ENCODE measurements around the gene CACUL1.

Gene CACUL1

DNA sequence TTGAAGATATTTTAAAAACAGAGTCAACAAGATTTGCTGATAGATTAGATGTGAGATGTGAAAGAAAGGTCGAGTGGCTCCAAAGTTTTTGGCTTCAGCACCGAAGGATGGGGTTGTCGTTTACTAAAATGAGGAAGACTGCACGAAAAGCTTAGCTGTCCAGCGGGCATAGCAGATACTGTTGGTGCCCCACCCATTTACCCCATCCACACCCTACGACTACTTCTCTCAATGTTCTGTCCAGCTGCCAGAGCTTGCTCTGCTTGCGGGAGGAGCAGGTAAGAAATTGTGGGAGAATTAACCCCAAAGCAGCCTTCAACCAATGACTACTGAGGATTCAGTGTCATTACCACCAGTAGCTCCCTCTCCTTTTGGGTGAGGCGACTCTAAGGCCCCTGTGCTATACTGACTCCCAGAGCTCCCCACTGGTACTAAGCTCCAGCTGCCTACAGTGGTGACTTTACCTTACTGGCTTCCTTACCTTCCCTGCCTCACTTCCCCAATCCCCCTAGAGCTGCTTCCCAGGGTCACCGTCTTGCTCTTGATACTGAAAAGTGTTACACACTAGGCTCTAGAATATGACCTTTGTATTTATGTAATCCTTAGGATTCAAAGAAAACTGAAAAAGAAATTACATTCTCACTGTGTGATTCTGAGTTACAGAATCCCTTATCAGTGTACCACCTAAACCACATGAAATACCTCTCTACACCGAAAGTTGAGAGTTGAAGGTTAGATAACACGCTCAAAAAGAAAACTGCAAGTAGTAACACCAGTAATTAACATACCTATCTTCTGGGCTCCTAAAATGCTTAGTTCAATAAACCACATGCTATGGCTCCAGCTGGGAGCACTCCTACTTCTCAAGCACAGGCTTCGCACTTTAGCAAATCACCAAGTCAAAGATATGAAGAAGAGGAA is 22.3 kb downstream of the CACUL1 start:
- peak in 1 of 2 donors; percentile 44 for DNase-seq

DNA sequence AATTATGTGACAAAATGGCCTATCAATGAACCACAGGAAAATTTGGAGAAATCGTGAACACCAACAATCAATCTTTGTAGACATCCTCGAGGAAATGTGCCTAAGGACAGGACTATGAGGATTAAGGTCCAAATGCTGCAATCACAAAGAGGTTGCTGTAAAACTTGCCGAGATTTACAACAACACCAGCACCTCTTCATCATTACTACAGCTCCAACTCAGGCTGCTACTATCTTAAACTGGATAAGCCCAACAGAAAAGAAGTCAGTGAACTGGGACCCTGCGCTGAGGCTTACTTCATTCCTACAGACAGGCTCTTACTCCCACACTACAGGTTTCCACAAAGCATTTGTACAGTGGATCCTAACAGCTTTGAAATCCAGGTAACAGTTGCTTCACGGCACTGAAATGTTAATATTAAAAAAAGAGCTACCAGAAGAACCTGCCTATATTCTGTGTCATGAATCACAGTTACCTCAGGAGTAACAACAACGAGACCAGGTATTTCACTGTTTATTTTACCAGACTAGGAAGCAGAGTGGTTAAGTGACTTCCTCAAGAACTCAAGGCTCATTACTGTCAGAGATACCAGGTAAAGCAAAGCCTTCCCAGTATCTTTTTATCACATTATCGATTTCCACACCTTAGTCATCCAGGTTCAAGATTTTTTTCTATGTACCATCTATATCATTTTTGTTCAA is 23.9 kb downstream of the CACUL1 start:
- DNase-seq: no peak

DNA sequence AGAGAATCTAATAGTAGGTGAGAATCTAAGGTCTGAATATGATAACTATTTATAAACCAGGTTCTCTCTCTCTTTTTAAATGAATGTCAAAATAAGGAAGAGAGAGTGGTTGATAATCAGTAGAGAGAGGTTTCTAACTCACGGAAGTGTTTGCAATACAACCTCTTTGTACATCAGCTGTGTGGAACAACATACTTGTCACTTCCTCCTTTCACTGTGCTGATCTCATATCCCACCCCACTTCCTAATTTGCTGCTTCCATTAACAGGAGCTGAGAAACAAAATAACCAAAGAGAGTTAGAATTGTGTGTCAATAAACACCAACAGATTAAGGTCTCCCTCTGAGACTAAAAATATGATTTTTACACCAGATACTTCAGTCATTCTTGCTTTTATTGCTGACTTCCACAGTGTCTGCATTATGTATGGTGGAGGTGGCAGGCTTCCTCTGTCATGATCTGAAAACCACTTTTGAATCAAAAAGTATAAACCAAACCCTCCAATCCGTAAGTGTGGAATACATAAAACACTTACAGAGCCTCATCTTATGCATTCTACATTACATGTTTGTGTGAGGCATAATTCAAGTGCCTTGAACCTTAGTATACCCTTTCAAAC is 25.0 kb downstream of the CACUL1 start:
- DNase-seq: peak; percentile 28 to 37

DNA sequence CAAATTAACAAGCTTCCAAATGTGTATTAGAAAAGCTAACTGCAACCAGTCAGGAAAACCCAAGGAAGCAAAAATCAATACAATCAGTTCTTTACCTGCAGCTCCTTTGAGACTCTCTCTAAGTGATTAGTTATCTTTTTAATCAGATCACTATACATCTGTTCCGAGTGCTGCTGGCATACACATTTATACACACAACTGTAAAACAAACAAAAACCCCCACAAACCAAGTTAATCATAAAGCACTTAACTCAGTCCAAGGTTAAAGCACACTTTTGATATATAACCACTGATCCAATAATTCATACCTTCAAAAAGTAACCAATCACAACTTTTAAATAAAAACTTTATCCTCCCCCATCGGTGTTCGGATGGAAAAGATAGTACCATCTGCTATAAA is 25.6 kb downstream of the CACUL1 start:
- DNase-seq: no peak

DNA sequence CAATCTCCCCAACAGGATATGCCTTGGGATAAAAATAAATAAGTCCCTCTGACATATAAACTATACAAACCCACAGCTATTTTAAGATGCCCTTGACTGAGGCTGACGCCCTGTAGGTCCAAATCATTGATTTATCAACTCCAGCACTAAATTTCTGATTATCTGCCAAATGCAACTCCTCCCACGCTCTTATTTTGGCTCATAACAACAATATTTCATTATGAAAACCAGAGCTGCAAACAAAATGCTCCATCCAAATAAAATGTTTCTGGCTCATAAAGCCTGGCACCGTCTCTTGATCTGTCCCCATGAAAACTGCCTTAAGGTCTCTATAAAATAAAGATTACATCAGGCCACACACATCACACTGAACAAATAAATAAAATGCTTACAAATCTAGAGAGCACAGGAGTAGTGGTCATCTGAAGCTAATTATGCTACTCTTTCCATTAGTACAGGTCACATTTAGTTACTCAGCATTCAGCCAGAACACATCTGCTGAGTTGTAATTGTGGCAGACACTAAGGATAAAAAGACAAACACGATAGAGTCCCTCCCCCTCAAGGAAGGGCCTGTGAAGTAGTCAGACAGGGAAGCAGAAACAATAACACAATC is 28.8 kb downstream of the CACUL1 start:
- DNase-seq: no peak

DNA sequence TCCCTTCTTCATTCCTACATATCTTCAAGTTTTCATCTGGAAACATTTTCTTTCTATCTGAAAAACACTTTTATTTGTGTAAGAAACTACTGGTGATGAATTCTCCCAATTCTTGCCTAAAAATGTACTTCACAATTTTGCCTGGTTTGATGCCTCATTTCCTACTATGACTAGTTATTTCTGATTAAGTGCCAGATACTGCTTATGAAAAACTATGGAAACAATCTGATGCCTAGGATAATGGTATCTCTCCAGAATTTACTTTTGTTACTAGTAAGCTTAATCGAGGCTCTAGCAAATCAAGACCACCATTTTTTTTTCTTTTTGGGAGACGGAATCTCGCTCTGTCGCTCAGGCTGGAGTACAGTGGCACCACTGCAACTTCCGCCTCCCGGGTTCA is 31.3 kb downstream of the CACUL1 start:
- DNase-seq: no peak

DNA sequence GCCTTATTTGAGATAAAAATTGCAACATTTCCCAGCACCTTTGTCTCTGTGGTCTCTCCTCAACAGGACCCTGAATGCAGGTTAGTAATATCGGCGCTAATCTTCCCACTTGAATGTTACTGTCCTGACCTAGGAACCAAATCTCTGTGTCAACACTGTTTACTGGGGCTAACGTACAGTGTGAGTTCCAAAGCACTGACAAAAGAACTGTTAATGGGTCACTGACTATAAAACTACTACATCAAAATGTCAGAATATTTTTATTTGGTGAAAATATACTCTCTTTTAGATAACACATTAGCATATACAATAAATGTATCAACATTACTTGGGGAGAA is 33.3 kb downstream of the CACUL1 start:
- DNase-seq: no peak

DNA sequence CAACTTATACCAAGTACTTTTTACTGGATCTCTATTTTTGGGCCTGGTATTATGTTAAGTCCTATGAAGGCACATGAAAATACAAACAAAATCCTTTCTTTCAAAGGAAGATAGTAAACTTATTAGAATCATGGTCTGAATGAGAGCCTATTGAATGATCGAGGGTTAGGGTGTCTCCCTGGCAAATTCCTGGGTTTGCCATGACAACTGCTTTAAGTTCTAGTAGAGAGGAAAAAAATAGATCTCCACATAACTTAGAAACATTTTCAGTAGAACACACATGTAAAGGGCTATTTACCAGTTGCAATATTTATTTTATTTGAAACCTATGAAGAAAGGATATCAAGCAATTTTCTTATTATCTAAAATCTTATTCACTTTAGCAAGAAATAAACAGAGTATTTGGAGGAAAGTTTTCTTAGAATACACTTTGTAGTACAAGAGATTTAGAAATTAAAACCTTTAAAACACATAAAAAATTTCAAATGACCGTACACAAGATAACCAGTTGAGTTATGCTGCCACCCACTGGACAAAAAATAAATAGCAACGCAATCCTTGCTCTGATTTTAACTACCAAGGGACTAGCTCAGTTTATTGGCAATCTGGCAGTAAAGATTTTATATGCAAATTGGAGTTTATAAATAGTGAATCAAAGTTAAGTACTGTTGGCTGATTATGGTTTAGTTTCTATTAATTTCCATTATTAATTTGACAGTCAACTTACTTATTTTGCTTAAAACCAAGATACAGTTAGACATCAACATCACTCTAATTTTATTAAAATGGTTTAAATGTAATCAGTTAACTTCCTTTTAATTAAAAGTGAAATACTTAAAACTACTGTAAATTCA is 33.9 kb downstream of the CACUL1 start:
- peak; percentile 48 to 77 for DNase-seq

DNA sequence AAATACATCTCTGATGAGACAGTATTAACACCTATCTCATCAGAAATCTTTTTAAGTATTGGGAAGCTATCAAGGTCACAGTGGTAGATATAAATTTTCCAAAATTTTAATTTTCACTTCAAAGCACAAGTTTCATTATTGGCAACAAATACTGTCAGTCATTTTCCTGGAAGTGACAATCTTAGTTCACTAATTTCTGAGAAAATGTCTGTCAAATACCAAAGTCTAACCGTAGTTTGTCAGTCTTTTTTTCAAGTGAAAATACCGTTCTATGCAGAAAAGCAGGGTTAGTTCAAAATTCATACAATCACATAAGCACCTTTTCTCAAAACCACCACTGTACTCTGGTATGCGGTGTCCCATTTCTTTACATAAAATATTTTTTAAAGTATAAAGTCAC is 40.4 kb downstream of the CACUL1 start:
- DNase-seq: no peak

DNA sequence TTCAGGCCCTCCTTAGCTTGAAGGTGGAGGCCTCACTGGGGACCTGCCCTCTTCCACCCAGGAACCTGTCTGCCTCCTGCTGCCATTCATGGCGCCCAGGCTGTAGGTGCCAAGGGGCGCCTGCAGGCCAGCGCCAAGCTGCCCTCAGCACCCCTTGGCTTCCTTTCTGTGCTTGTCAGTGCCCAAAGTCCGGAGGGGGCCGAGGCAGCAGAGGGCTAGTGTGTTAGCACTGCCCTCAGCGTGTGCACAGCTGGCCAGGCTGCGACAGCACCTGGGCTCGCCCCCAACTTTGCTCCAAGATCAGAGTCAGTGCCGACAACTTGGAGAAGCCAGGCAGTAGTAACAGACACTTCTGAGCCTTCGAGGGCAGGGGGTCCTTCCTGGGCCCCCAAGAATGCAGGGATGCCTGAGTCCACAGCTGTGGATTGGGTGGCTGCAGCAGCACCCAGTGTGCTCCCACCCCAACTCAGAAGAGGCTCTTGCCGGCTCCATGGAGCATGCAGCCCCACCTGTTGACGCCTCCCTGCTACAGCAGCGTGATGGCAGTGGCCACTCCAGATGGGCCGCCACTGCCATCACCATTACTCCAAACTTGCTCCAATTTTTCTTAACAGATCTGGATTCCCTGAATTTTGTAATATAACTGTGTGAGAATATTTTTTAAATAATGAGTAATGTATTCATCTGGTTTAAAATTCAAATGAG is 41.7 kb downstream of the CACUL1 start:
- DNase-seq: no peak

DNA sequence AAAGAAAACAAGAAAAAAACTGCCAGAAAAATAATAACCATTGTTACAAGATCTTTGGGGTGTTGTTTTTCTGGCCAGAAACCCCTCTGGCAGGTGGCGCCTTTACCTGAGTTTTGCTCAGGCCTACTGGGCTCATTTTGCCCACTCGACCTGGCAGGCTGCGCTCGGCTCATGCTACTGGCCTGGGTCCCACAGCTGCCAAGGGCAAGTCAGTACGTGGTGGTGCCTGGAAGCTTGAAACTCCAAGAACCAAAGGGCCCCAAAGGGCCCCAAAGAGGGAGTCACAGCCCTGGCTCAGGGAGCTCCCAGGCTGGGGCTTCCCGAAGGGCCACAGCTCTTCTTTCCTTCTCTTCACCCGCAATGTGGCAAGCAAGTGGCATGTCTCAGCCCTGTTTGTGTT is 42.7 kb downstream of the CACUL1 start:
- no peak for DNase-seq

DNA sequence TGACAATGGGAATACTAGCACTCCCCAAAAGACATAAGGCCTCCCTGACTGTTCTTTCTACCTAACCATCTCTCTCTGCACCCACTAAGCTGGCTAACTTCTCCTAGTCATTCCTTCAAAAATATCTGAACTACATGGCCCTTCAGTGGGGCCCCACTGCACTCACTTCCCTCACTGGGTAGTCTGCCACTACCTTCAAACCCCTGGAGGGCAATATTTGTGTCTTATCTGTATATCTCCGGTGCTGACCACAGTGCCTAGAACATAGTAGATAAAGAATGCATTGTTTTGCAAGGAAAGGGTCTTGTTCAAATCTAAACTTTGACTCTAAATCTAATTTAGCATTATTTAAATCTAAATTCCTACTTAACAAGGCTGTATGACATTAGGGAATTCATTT is 44.3 kb downstream of the CACUL1 start:
- no peak for DNase-seq

DNA sequence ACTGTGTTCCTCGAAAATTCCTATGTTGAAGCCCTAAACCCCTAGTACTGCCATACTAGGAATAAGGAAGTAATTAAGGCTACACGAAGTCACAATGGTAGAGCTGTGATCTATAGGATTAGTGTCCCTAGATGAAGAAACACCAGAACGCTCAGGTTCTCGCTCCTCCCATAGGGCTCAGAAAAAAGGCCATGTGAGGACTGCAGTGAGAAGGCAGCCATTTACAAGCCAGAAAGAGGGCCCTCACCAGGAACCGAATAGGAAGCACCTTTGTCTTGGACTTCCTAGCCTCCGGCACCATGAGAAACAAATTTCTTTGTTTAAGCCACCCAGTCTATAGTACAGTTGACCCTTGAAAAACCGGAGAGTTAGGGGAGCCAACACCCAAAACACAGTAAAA is 46.2 kb downstream of the CACUL1 start:
- no peak for DNase-seq

DNA sequence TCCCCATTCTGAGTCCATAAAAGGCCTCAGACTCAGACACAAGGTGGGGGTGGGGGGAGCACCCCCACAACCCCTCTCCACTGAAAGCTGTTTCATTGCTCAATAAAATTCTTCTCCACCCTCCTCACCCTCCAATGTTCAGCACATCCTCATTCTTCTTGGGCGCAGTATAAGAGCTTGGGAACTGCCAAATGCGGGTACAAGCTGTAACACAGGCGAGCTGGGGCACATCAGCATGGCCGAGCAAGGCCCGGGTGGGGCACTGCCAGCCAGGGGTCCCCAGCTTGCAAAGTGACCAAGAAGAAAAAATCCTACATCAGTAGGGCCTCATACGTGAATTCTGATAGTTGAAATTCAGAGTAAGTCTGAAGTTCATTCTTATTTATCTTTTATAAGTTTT is 50.1 kb downstream of the CACUL1 start:
- DNase-seq: no peak

DNA sequence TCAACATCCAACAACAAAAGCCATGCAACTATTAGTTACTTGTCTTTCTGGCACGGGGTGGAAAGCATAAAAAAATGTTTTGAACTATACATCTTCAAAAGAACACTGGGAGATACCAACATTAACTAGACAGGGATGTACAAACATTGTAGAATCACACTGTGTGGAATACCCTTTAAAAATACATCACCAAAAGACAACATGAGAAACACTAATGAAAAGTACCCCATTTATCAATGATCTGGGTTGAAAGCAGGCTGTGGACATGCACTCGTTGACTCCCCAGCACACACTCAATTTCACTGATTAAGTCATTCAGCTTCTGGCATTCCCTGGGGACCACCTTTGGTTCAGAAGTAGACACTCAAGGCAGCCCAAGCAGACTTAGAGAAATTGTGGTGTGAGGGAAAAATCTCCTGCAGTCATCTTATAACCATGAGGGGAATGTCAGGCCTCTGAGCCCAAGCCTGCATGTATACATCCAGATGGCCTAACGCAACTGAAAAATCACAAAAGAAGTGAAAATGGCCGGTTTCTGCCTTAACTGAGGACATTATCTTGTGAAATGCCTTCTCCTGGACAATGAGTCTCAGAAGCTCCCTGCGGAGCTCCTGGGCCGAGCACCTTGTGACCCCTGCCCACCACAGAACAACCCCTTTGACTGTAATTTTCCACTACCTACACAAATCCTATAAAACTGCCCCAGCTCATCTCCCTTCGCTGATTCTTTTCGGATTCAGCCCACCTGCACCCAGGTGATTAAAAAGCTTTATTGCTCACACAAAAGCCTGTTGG is 53.0 kb downstream of the CACUL1 start:
- no peak for DNase-seq

DNA sequence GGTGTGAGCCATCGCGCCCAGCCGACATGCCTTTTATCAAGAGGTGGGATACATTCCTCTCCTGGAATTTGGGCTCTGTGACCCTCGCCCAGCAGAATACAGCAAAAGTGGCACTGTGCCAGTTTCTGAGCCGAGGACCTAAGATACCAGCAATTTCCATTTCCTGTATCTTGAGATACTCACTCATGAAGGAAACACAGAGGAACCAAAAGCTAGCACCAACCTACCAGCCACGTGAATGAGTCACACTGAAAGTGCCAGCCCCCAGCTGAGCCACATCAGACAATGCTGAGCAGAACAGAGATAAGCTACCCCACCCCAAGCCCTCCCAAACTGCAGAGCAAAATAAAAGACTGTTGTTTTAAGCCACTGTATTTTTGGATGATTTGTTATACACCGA is 56.3 kb downstream of the CACUL1 start:
- DNase-seq: peak; percentile 76 to 82

DNA sequence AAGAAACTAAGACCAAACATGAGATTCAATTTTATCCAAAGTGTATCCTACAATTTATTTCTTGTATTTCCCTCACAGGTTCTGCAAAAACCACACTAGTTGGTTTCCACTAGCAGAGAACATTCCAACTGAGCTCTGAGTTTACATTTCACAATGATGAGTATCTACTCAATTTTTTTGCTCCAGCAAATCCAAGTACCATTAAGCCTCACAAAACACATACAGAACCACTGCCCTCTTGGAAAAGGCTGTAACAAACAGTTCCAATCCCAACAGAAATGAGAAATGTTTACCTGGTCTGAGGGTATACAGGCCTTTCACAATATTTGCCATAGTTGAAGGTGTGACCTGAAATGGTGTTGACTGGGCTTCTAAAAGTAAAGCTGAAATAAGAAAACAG is 59.9 kb downstream of the CACUL1 start:
- no peak for DNase-seq

DNA sequence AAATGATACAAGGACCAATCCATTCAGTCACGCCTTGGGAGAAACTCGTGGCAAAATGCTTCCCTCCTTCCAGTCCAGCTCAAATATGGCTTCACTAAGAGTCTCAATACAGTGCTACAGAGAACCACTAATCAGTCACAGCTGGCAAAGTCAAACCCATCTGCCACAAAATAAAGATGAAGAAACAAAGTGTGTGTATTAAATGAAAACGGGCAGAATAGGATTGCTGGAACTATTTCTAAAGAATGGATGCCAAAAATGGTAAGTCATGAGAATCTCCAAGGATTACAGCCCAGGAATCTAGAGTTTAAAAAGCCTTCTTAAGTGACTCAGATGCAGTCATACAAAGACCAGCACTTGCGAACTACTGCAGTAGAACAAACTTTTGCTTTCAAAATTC is 61.9 kb downstream of the CACUL1 start:
- DNase-seq: no peak

DNA sequence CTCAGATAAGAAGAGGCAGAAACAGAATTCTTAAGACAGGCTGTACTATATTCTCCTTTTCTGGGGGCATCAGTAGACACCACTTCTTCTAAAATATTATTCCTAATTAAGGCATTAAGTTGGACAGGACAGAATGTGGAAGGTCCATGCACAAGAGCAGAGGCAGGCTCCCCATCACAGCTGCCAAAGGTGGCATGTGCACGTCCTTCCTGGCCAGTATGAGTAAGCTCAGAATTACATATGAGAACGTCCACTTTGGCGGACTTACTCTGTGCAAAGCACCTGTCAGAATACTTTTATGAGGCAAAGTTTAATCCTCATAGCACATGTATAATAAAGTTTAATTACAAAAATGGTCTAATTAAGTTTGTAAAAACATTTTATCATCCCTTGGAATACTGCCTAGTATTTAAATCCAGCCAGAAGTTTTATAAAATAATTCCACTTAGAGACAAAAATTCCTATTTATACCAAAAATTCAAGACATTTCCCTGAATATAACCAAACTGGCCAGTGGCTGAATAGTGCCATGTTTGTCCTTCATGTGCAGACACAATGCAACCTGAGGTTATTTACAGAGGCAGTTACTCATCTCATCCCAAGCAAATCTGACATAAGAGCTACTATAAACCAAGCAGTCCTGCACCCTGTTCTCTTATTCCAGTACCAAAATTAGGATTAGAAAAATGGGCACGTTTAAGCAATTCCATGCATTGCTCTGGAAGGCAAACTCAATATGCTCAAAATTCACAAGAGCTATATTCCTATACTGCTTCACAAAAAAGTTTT is 65.5 kb downstream of the CACUL1 start:
- no peak for DNase-seq

DNA sequence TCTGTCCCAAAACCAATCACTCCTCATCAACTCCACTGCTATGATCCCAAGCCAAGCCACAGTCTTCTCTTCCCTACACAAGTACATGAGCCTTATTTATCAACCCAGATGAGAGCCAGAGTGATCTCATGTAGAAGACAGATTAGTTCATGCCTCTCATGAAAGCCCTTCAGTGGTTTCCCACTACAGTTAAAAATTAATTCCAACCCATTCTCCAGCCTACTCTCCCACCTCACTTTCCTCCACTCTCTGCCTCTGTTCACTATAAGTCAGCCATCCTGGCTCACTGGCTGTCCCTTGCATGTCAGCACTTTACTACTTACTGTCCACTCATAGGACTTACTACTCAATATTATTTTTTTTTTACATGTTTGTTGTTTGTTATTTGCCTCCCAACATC is 67.3 kb downstream of the CACUL1 start:
- no peak for DNase-seq

Data from CD4-positive, alpha-beta T cell treated with Interferon alpha-2 for 1 hour (primary cell).